Measurements from ENCODE around the gene MIEF1.

DNA sequence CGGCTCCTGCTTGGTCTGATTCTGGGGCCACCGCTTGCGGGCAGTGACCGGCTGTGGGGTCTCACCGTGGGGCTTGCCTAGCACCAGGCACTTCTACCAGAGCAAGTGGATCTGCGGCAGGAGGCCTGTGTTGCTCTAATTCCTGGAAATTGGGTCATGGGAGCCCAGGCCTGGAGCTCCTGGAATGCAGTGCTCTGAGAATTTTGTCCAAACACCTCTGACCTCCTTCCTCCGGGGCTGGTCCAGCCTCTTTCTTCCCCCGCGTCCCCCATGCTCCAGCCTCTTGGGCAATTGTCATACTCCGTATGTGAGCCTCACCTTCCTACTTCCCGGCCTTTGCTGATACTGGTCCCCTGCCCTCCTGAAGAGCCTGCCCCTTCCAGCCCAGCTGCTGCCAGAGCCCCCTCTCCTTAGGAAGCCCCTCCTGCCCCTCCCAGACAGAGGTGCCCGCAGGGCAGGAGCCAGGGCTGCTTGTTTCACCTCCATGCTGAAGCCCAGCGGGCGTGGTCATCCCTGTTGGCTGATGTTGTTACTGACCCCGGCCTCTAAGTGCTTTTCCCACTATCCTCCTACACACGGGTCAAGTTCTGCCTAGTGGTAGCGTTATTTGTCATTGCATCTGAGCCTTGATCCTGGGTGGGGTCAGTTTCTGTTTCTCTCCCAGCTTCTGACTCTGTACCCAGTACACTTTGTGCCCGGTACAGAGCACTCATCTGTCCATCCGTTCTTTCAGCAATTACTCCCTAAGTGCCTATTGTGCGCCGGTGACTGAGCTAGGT is 35.7 kb upstream of the MIEF1 start:
- TF ChIP-seq, protein P1, sequence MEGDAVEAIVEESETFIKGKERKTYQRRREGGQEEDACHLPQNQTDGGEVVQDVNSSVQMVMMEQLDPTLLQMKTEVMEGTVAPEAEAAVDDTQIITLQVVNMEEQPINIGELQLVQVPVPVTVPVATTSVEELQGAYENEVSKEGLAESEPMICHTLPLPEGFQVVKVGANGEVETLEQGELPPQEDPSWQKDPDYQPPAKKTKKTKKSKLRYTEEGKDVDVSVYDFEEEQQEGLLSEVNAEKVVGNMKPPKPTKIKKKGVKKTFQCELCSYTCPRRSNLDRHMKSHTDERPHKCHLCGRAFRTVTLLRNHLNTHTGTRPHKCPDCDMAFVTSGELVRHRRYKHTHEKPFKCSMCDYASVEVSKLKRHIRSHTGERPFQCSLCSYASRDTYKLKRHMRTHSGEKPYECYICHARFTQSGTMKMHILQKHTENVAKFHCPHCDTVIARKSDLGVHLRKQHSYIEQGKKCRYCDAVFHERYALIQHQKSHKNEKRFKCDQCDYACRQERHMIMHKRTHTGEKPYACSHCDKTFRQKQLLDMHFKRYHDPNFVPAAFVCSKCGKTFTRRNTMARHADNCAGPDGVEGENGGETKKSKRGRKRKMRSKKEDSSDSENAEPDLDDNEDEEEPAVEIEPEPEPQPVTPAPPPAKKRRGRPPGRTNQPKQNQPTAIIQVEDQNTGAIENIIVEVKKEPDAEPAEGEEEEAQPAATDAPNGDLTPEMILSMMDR (IDR thresholded peaks at IDR 0.05) = no peak
- TF ChIP-seq, protein P2, sequence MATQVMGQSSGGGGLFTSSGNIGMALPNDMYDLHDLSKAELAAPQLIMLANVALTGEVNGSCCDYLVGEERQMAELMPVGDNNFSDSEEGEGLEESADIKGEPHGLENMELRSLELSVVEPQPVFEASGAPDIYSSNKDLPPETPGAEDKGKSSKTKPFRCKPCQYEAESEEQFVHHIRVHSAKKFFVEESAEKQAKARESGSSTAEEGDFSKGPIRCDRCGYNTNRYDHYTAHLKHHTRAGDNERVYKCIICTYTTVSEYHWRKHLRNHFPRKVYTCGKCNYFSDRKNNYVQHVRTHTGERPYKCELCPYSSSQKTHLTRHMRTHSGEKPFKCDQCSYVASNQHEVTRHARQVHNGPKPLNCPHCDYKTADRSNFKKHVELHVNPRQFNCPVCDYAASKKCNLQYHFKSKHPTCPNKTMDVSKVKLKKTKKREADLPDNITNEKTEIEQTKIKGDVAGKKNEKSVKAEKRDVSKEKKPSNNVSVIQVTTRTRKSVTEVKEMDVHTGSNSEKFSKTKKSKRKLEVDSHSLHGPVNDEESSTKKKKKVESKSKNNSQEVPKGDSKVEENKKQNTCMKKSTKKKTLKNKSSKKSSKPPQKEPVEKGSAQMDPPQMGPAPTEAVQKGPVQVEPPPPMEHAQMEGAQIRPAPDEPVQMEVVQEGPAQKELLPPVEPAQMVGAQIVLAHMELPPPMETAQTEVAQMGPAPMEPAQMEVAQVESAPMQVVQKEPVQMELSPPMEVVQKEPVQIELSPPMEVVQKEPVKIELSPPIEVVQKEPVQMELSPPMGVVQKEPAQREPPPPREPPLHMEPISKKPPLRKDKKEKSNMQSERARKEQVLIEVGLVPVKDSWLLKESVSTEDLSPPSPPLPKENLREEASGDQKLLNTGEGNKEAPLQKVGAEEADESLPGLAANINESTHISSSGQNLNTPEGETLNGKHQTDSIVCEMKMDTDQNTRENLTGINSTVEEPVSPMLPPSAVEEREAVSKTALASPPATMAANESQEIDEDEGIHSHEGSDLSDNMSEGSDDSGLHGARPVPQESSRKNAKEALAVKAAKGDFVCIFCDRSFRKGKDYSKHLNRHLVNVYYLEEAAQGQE (IDR thresholded peaks at IDR 0.05; ENCODE audit: insufficient read depth in 1 of 2, low read depth in 2 of 2, low read length in 1 of 2) = no peak

Measured in Panc1 (cell line).